22Rv1 (cell line): Measurements from ENCODE around the gene SLC1A3.

Source experiments
- CTCF ChIP-seq: fragments of 450-650 bp; IDR thresholded peaks from 2 replicates; pipeline ENCODE4 v1.5.1; 2017; ENCODE audit warnings: mild to moderate bottlenecking
- ZFX ChIP-seq: fragments of 450-650 bp; IDR thresholded peaks from 2 replicates; pipeline ENCODE4 v1.6.1; 2017; ENCODE audit warnings: antibody characterized with exemption, borderline replicate concordance

- TF ChIP-seq CTCF: no peak
- TF ChIP-seq ZFX: no peak
Observed at GRCh38 chr5:36631620-36632362, 25.4 kb downstream of the SLC1A3 start.
